HG02571 (cell line): ENCODE measurements around the gene GSX1.
"Not testable (repeated sequence)": the region's sequence is repeated elsewhere in the genome, so short reads cannot be mapped to it uniquely, and the experiment has no call there.

Experiments
- ATAC-seq: cut with Tn5 transposase; IDR thresholded peaks from one replicate; pipeline ENCODE4 v1.9.1; 2021; ENCODE audit warnings: mild to moderate bottlenecking, moderate library complexity; ENCODE audit not compliant: unreplicated experiment

Gene GSX1

DNA sequence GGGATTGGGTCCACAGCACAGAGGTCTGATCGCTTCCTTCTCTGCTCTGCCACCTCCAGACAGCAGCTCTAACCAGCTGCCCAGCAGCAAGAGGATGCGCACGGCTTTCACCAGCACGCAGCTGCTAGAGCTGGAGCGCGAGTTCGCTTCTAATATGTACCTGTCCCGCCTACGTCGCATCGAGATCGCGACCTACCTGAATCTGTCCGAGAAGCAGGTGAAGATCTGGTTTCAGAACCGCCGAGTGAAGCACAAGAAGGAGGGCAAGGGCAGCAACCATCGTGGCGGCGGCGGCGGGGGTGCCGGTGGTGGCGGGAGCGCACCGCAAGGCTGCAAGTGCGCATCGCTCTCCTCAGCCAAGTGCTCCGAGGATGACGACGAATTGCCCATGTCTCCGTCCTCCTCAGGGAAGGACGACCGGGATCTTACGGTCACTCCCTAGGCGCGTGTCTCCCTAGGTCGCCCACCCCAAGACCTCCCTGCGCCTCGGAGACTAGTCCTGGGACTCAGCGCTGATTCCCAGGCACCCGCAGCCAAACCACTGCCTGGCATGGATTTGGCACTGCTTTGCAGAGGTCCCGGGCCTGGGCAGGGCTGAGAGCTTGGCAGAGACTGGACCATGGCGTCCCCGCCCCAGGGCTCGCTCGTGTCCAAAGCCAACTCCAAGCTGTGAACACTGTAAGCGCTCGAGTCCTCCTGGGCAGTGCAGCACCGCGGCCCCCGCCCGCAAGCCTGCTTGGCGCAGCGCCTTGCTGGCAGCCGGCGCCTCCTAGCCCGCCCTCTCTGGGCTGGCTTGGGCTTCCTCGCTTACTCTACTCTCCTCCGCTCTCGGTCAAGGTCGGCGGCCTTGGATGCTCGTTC is 1.5 kb downstream of the GSX1 start:
- ATAC-seq, result no peak

DNA sequence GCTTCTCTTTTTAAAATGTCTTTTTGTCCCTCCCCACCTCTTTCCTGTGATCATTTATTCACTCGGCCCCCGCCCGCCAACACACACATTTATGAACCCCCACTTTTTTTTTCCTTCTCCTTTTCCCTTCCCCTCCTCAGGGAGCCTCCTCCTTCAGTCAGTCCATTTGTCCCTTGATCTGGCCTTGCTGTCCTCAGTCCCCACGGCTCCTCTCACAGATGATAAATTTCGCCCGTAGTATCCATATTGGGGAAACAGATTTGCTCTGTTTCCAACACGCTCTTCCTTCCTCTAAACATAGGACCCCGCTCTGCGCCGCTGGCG is 2.0 kb downstream of the GSX1 start:
- ATAC-seq, result no peak

DNA sequence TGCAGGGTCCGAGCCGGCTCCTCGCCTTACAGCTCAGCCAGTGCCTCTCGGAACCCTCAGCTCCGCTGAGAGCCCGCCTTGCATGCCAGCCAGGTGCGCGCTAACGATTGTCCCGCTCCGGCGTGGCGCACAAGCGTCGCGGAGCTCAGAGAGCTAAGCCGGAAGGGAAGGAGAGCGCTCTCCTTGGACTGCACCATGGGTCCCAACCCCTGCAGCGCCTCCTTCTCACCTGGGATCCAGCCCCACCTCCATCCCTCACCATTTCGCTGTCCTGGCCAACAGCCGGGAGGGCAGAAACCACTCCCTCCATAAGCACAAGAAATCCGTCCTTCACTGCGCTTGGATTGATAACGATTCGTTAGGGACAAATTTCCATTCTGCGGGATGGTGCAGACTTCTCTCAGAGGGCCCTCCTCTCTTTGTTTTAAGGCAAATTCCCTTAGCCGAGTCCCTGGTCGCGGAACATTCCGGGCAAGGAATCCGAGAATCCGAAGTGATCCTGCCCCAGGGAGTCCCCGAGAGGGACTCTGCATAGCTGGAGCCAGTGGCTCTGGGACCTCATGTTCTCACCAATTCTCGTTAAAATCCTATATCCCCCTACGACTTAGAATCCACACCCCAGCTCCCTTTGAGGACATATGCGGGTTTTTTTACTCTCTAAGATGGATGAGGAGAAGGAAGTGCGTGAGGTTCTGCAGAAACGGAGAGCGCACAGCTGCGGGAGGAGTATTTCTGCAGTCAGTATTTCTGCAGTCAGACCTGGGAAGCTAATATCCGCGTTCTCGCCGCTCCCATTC is 2.8 kb downstream of the GSX1 start:
- ATAC-seq, result no peak

DNA sequence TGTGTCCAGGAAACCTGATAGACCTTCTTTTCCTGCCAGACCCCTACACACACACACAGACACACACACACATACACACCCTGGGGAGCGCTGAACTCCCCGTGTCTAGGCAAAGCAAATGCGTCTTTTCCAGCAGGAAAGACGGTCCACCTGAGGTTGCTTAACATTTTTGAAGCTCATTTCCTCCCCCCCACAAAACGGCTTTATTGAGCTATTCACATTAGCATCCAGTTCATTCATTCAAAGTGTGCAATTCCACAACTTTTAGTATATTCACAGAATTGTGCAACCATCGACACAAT is 3.4 kb downstream of the GSX1 start:
- ATAC-seq, result no peak

DNA sequence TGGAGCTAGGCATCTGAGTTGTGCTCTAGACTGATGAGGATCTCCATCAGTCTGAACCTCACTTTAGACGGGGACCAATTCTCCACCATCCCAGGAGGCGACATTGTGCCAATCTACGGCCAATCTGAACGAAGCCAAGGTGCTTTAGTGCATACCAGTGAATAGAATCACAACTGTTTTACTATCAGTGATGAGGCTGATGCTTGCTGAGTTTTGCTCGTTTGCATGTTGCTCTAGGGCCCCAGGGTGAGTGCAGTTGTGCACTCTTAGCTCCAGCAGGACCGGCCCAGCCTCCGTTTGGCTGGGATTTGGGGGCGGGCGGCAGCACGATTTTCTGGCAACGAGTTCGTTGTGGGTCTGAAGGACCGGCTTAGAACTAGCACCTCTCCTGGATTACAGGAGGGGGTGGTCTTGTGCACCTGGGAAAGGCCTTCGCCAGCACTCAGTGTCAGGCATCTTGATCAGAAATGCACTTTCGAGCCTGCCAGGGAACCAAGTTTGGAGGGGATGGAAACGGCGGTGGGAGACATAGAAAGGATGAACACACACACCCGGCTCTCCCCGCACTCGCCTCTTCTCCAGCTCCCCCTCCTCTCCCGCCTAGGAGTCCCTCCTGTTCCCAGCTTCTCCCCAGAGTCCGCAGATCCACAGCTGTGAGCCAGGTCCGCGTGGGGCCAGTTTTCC is 4.4 kb downstream of the GSX1 start:
- ATAC-seq, result no peak

DNA sequence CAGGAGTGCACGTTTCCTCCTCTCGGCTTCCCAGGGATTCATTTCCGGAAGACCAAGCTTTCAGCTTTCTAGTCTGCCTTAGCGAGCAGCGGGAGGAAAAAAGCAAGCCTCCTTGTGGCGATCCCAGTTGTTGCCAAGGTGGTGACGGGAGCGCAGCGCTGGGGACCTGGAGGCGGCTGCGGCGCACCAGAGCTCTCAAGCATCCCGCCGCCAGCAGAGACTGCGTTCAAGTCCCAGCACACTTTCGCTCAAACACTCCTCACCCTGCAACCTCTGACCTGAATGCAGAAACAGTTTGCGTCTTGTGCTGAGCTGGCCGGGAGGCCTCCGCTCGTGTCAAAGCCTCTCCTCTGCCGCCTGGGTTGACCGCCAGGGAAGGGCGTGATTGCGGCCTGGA is 4.9 kb downstream of the GSX1 start:
- no peak for ATAC-seq

DNA sequence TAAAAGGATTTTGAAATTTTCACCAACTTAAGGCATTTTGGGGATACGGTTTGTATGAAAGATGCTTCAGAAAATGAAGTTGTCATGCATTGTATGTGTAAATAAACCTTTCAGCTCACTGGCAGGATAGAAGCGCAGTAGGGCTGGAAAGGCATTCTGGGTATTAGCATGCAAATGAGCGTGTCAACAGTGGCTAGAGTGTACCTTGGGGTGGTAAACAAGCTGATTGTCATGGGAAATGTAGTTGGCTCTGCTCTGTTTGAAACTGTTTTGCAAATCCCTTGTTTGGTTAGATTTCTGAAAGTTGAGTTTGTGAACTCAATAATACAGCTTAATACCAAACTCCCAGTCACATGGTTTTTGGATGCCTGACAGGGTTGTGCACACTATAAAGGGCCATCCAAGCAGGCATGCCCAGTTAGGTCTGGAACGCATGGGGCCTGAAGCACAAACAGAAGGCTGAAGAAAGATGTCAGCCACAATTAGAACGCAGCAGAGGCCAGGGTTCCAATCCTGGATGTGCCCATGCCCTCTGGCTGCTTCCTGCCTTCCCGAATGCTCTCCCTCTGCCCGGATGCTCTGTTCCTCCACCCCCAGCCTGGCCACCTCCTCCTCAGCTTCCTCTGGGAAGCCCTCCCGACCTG is 14.6 kb downstream of the GSX1 start:
- no peak for ATAC-seq

DNA sequence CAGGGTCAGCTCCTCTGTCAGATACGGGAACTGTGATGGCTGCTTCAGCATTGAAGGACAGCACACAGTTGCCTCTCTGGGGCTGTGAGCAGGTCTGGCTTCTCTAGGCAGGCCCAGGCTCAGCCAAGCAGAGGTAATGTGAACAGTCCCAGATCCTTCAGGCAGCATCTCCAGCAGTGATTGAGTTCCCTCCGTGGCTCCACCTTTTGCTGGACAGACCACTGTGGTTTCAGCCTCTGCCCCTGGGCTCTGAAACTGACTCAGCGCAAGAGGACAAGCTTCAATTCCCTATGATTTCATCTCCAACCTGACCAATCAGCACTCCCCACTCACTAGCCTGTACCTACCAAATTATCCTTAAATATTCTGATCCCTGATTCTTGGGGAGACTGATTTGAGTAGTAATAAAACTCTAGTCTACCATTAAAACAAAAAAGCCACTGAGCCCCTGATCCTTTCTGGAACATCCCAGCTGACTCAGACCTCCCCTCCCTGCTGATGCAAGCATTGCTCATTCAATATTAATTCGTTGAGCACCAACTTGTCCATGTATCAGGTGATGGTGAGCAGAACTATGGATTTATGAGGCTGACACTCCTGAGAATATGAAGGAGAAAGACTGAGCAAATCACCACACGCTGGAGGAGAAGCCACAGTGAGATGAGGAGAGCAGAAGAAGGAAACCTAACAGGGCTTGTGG is 16.7 kb downstream of the GSX1 start:
- no peak for ATAC-seq

DNA sequence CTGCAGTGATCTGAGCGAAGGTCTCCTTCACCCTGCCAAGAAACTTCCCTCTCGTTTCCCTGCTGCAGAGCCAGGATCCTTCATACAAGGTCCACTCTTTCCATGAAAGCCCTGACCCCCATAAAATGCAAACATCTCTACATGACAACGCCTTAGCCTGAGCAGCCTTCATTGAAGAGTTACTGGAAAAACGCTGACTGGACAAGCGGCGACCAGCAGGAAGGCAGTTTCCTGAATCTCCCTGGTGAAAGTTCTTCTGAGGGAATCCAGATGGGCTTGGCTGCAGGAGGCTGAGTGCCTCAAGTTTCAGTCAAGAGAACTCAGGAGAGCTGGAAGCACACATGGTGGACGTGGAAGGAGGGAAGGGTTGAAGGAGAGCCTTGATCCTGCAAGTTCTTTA is 17.7 kb downstream of the GSX1 start:
- no peak for ATAC-seq

DNA sequence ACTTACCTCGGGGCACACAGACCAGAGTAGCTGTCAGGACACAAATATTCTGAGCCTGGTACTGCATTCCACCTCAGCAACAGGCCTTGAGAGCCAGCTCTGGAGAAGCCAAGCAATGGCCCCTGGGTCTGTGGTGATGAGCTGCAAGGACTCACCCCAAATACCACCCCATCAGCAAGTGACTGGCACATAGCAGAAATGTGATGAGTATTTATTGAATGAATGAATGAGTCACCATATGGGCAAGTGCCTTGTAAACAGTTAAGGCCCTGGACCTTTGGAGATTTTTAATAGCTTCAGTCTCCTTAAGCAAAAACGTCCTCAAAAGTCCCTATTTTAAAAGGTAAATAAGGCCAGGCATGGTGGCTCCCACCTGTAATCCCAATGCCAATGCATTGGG is 18.2 kb downstream of the GSX1 start:
- ATAC-seq, result no peak

DNA sequence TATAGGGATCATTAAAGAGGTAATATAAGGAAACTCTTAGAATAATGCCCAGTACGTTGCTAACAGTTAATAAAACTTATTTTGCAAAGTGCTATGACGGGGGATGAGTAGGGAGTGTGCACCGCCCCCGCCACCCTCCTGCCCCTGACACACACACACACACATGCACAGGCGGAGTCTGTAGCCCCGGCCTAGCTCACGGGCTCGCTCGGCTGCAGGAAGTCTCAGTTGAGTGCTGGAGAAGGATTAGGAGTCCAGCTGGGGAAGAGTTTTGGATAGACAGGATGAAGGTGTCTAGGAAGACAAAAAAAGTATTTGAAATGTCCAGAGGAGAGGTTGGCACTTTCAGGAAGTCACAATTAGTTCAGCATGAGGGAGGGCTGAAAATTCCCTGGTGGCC is 21.5 kb downstream of the GSX1 start:
- no peak for ATAC-seq

DNA sequence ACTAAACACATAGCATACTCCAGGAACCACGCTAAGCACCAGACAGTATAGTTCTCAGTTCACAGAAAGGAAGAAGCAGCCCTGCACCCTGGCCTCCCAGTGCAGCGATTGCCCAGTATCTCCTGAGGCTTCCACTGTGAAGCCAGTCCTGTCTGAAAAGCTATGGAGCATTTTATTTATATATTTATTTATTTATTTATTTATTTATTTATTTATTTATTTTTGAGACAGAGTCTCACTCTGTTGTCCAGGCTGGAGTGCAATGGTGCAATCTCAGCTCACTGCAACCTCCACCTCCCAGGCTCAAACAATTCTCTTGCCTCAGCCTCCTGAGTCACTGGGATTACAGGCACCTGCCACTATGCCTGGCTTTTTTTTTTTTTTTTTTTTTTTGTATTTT is 25.5 kb downstream of the GSX1 start:
- not testable (repeated sequence) for ATAC-seq

DNA sequence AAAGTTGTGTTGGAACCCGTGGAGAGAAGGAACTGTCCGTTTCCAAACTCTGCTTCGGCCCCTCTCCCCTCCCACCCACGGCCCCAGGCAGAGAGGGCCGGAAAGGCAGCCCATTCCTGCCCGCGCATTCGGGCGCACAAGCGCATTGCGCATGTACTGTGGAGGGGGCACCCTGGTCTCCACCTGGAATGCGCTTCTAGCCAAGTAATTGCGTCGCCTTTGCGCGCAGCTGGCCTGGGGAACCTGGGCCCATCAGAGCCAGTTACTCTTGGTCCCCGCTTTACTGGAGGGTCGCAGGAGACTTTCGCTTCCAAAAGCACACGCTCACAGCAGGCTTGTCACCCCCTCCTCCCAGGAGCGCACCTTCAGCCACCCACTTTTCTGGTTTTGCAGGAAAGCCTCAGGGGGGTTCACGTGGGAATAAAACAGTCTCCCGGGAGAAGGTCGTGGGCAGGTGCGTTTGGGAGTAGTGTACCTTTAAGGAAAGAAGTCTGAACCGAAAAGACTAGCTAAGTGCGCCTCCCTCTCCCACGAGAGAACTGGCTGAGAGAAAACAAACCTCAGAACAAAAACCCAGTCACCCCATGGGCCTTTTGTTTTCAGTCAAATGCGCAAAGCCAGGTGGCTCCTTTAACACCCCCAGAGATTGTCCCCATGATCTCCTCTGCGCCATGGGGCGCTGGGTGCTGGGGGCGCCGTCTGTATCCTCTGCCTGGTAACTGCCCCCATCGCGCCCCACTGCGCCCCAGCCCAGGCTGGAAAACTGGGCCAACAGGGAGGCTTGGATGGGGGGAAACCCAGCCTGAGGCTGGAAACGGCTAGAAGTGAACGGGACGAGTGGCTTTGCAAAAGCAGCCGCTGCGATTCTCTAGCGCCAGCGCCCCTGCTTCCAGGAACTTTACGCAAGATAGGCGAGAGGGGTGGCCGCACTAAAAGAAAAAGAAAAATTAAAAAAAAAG is 28.5 kb downstream of the GSX1 start:
- ATAC-seq, result no peak

DNA sequence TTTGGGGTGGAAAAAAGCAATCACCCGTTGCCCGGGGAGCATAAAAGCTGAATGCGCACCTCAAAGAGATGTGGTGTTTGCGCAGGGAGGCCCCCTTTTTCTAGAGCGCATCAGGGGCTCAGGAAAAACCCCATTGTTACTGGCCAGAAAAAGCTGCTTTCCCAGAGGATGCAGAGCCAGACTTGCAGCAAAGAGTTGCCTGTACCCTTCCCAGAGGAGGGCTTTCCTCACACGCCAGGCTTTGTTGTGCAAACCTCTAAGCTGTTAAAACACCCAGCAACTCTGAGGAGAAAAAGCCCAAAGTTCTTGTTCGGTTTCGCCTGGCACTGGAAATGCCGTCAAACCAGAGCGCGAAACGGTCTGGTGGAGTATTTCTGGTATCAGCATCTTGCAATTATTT is 29.3 kb downstream of the GSX1 start:
- no peak for ATAC-seq

DNA sequence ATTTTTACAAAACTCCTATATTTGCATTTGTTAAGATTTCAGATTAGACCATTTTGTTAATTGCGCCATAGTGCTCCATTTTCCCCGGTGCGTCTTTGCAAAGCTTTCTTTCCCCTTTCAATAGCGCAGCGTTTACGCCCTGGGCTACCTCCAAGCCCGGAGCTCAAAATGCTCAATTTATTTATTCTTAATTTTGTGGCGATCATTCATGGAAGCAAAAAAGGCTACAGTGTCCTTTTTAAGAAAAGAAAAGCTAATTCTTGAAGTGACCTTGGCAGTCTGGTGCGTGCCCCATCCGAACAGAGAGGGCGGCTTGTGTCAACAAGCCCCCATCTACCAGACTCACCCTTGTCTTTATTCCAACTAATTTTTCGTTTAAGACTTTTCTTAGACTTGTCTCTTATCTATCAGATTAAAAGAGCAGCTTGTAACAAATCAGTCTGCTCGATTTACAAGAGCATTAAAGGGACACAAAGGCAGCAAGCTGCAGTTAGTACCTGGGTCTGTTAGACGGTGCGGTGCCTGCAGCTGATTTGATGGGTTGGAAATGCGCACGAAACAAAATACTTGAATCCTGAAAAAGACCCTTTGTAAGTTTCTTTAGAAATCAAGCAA is 30.1 kb downstream of the GSX1 start:
- no peak for ATAC-seq

DNA sequence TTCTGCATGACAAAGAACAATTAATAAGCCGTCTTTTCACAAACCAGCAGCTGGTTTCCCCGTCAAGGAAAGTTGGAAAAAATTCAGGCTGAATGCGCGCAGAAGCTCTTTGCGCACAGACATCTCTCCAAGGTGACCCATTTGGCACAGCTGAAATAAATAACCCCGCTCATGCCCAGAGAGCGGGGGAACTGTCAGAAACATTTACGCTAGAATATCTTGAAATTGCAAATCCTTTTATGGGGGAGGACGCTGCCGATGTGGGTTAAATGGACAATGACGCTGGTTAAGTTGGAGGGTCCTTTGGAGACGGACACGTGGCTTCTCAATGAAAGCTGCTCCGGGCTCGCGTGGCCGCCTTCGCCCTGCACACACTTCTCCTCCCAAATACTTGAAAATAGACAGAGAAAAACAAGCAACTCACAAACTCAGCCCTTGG is 30.6 kb downstream of the GSX1 start:
- ATAC-seq, result no peak

DNA sequence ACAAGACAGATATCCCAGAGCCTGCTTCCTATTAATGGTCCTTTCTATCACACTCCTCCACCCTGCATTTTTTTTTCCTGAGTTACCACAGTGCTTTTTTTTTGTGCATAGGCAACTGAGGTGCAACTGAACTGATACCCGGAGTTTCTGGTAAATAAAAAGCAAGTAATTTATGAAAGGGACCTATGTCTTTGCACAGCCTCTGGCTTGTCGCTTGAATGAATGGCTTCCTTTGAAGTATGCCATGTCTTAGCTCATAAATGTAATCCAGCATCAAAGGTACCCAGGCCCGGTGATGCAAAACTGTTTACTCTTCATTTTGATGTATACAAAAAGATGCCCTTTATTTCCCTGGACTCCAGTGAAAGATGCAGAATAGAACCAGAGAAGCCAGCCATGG is 31.8 kb downstream of the GSX1 start:
- ATAC-seq, result no peak

DNA sequence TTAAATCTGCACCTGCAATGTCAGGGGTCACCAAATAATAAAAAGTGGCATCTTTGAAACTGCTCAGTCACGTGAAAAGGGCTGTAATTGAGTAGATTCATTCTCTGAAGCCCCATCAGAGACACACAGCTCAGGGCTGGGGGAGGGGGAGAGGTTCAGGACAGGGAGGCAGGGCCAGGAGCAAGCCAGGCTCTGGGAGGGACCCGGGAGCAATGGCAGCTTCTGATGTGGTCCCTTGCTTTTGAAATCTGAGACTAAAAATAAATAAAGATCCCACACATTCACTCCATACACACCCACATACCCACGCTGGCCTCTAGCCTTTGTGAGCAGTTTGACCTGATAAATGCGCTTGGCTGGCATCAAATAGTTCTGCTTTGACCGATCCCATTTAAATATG is 32.8 kb downstream of the GSX1 start:
- ATAC-seq, result no peak
